A673 (cell line): Measurements from ENCODE around the gene SSMEM1. TPM values are rescaled to one million over a fixed set of nuclear protein-coding genes. Genes with fewer than 3 reads are reported as not detected.

Experiments used
- BruUV-seq: library from RNA; stranded (reverse); fragments of 400-500 nt; replicated peaks from 2 replicates; lab custom pipeline; 2021; lab: Mats Ljungman, UMichigan
- CTCF ChIA-PET: fragments of 300-600 bp; sonication (Branson Sonifier 250); formaldehyde crosslinking; loops from one replicate; lab custom pipeline; 2022; ENCODE audit warnings: antibody characterized with exemption; lab: Charles Lee
- POLR2A ChIA-PET: fragments of 300-600 bp; sonication (Branson Sonifier 250); formaldehyde crosslinking; loops from one replicate; lab custom pipeline; 2022; ENCODE audit warnings: antibody characterized with exemption; ENCODE audit not compliant: low non-redundant PET; lab: Charles Lee
- DNase-seq: peaks from one replicate; pipeline ENCODE4 v3.0.0-alpha.2; 2015; ENCODE audit warnings: low spot score
- H3K27ac ChIP-seq: fragments of 200-600 bp; sonication (generic); 2 replicates; pipeline ENCODE4 v1.5.1; 2016; ENCODE audit warnings: mixed run types, low read depth, mild to moderate bottlenecking, mixed read lengths, antibody characterized with exemption, low read length; ENCODE audit not compliant: poor library complexity, severe bottlenecking
- H3K27me3 ChIP-seq: fragments of 200-600 bp; sonication (generic); replicated peaks from 2 replicates; pipeline ENCODE4 v1.6.1; 2017; ENCODE audit warnings: mixed run types, low read depth, mild to moderate bottlenecking, mixed read lengths, antibody characterized with exemption, low read length; ENCODE audit not compliant: insufficient read depth, poor library complexity
- H3K36me3 ChIP-seq: fragments of 200-600 bp; sonication (generic); 2 replicates; pipeline ENCODE4 v1.6.1; 2016; ENCODE audit warnings: mixed run types, mild to moderate bottlenecking, mixed read lengths, antibody characterized with exemption, low read length; ENCODE audit not compliant: insufficient read depth, poor library complexity, severe bottlenecking
- H3K4me1 ChIP-seq: fragments of 200-600 bp; sonication (generic); 2 replicates; pipeline ENCODE4 v1.6.1; 2017; ENCODE audit warnings: mixed run types, mild to moderate bottlenecking, mixed read lengths, antibody characterized with exemption, low read length; ENCODE audit not compliant: insufficient read depth, poor library complexity, severe bottlenecking
- H3K4me3 ChIP-seq: fragments of 200-600 bp; sonication (generic); 2 replicates; pipeline ENCODE4 v1.5.1; 2016; ENCODE audit warnings: low read depth, mixed run types, mild to moderate bottlenecking, mixed read lengths, low read length; ENCODE audit not compliant: poor library complexity, severe bottlenecking
- H3K9me3 ChIP-seq: fragments of 200-600 bp; sonication (generic); 2 replicates; pipeline ENCODE4 v1.6.1; 2016; ENCODE audit warnings: mixed run types, low read depth, mild to moderate bottlenecking, mixed read lengths, antibody characterized with exemption, low read length; ENCODE audit not compliant: poor library complexity, severe bottlenecking
- EZH2 ChIP-seq: fragments of 200-600 bp; sonication (generic); IDR thresholded peaks from 2 replicates; pipeline ENCODE4 v1.6.1; 2017; ENCODE audit warnings: borderline replicate concordance, low read depth, mild to moderate bottlenecking, mixed read lengths, antibody characterized with exemption, low read length; ENCODE audit not compliant: poor library complexity, severe bottlenecking
- intact Hi-C: fragments of 100-400 bp; cut with micrococcal nuclease; formaldehyde crosslinking; loops from one replicate; pipeline ENCODE4 v1.10.0; 2022; ENCODE audit not compliant: unreplicated experiment
- total RNA-seq: library from RNA; stranded (reverse); gene quantifications from 2 replicates; pipeline ENCODE4 v1.2.3, GENCODE V29; 2021
- TF ChIP-seq, protein P1 (sequence below): fragments of 300-800, 200-600 bp; sonication (generic); conservative IDR thresholded peaks from 2 replicates; pipeline ENCODE4 v1.5.1; 2017; ENCODE audit warnings: low read depth, mild to moderate bottlenecking, antibody characterized with exemption, low read length, moderate library complexity, mixed read lengths

SSMEM1 gene
- total RNA-seq, 1 experiment from 2014 or later = not detected

DNA sequence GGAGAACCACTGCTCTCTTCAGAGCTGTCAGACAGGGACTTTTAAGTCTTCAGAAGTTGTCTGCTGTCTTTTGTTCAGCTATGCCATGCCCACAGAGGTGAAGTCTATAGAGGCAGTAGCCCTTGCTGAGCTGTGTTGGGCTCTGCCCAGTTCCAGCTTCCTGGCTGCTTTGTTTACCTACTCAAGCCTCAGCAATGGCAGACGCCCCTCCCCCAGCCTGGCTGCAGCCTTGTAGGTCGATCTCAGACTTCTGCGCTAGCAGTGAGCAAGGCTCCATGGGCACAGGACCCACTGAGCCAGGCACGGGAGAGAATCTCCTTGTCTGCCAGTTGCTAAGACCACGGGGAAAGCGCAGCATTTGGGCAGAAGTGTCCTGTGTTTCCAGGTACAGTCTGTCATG, 46.9 kb downstream of the SSMEM1 start:
- Histone ChIP-seq H3K36me3 (no peaks in the 10 kb centered on the region), H3K4me3 (no peak overlapping the region), H3K27me3 (no peaks in the 10 kb centered on the region), H3K4me1 (no peaks in the 10 kb centered on the region), H3K27ac (no peak overlapping the region), H3K9me3 (peaks cover 23% of the 10 kb centered on the region)
- TF ChIP-seq EZH2 = no peak
- TF ChIP-seq, protein P1, sequence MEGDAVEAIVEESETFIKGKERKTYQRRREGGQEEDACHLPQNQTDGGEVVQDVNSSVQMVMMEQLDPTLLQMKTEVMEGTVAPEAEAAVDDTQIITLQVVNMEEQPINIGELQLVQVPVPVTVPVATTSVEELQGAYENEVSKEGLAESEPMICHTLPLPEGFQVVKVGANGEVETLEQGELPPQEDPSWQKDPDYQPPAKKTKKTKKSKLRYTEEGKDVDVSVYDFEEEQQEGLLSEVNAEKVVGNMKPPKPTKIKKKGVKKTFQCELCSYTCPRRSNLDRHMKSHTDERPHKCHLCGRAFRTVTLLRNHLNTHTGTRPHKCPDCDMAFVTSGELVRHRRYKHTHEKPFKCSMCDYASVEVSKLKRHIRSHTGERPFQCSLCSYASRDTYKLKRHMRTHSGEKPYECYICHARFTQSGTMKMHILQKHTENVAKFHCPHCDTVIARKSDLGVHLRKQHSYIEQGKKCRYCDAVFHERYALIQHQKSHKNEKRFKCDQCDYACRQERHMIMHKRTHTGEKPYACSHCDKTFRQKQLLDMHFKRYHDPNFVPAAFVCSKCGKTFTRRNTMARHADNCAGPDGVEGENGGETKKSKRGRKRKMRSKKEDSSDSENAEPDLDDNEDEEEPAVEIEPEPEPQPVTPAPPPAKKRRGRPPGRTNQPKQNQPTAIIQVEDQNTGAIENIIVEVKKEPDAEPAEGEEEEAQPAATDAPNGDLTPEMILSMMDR = no peak
- DNase-seq = no peak
- no TSS peak for BruUV-seq
- ChIA-PET POLR2A (no interaction called here), CTCF (no interaction called here)
- intact Hi-C loops = no loop called here

DNA sequence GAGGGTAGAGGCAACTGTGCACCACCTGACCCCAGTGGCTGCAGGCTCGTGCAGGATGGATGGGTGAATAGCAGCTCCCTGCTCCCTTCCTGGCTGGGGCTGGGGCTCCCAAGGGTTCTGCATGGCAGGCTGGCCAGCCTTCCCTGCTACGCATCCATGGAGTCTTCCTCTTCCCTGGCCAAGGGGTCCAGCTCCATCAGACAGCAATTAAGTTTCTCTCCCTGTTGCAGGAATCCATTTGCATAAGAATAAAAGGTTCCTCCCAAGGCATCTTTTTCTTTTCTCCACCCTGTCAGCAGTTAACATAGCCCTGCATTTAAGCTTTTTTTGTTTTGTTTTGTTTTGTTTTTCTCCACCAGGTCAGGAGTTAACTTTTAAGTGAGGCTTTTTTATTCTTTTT, 49.0 kb downstream of the SSMEM1 start:
- ChIA-PET CTCF (no interaction called here), POLR2A (no interaction called here)
- DNase-seq = no peak
- H3K9me3 ChIP-seq = peaks cover 23% of the 10 kb centered on the region
- no peaks in the 10 kb centered on the region for H3K4me1 ChIP-seq
- intact Hi-C loops = no loop called here
- H3K4me3 ChIP-seq = no peak overlapping the region
- no peak overlapping the region for H3K27ac ChIP-seq
- BruUV-seq = no TSS peak
- TF ChIP-seq, protein P1 = no peak
- no peak for TF ChIP-seq EZH2
- H3K36me3 ChIP-seq = no peaks in the 10 kb centered on the region
- no peaks in the 10 kb centered on the region for H3K27me3 ChIP-seq

DNA sequence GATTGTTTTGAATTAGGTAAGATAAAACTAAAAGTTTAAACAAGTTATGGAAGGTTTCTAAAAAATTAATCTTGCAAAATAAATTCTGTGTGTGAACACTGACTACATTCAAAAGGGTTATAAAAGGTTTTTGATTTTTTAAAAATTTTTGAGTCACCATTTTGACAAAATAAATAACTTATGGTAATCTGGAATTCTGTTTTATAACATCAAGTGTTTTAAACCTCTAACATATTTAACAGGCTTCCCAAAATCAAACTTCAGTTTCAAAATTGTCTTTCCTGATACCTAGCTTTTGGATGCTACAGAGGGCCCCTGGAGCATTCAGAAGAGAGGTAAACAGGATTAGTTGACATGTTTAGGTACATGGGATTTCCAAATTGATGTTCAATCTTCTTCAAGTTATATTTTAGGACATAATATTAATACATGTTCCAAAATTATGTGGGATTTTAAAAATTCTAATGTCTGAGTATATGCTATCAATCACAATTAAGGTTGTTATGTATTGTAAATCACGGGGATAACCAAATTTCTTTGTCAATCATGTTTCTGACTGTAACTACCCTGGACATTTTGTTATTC, 50.9 kb downstream of the SSMEM1 start:
- TF ChIP-seq, protein P1 = no peak
- TF ChIP-seq EZH2 = no peak
- no peak for DNase-seq
- H3K9me3 ChIP-seq = peaks cover 23% of the 10 kb centered on the region
- H3K4me3 ChIP-seq = no peak overlapping the region
- ChIA-PET CTCF (no interaction called here), POLR2A (no interaction called here)
- H3K4me1 ChIP-seq = no peaks in the 10 kb centered on the region
- BruUV-seq = no TSS peak
- no peaks in the 10 kb centered on the region for H3K27me3 ChIP-seq
- intact Hi-C loops = no loop called here
- no peaks in the 10 kb centered on the region for H3K36me3 ChIP-seq
- H3K27ac ChIP-seq = no peak overlapping the region
